ENCODE results near the gene FRMD6. TPM values are rescaled to one million over a fixed set of nuclear protein-coding genes. Genes with fewer than 3 reads are reported as not detected.

Gene FRMD6
- total RNA-seq, 1 donor from 2014 or later: 10.0 TPM

- no peaks in the 10 kb centered on the region for H3K36me3 ChIP-seq
- DNase-seq: peak; percentile 47
- peaks cover 25% of the 10 kb centered on the region for H3K4me1 ChIP-seq
- H3K27ac ChIP-seq: peak overlapping the region; percentile 96
- H3K4me3 ChIP-seq: peak overlapping the region; percentile 79
- TF ChIP-seq, protein P1, sequence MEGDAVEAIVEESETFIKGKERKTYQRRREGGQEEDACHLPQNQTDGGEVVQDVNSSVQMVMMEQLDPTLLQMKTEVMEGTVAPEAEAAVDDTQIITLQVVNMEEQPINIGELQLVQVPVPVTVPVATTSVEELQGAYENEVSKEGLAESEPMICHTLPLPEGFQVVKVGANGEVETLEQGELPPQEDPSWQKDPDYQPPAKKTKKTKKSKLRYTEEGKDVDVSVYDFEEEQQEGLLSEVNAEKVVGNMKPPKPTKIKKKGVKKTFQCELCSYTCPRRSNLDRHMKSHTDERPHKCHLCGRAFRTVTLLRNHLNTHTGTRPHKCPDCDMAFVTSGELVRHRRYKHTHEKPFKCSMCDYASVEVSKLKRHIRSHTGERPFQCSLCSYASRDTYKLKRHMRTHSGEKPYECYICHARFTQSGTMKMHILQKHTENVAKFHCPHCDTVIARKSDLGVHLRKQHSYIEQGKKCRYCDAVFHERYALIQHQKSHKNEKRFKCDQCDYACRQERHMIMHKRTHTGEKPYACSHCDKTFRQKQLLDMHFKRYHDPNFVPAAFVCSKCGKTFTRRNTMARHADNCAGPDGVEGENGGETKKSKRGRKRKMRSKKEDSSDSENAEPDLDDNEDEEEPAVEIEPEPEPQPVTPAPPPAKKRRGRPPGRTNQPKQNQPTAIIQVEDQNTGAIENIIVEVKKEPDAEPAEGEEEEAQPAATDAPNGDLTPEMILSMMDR (IDR thresholded peaks at IDR 0.05): no peak
- no peak for ATAC-seq
- H3K9me3 ChIP-seq: no peaks in the 10 kb centered on the region
- no peaks in the 10 kb centered on the region for H3K27me3 ChIP-seq (ENCODE audit: low read depth)
- intact Hi-C loops (cut with DNase I): no loop called here
Observed at GRCh38 chr14:51650716-51651387, 858 bp upstream of the FRMD6 start.

DNA sequence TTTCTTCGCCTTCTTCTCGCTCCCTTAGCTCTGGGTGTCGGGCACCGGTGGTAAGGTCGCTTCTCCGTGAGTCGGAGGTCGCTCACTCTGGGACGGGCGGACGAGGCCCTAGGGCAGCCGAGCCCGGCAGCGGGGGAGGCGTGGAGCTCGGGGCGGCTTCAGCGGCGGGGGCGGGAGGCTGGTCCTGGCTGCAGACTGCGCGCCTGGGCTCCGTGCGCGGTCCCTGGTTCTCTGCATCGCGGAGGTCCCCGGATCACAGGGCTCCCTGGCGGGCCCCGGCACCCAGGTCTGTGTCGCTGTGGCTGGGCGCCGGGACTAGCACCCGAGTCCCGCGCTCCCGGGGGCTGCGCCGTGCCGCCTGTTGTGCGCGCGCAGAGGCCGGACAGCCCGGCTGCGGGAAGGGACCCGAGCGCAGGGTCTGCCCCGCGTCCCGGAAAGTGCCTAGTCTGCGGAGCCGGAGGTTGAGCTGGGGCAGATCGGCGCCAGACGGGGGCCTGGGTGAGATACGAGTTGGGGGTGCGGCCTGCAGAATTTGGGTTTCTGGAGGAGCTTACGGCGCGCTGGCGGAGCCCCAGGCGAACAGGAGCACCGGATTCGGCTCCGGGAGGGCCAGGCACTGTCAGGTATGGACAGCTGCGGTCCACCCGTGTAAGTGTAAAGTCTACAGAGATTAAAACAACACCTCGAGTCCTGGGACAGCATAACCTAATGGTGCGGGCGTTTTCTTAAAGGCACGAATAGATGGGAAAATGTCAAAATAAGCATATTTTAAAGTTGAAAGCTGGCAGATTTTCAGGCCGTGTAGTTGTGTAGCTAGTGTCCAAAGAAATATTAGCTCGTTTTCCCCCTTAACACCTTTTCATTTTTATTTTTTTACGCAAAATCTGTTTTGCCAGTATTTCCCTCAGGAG, 713 bp downstream of the FRMD6 start:
- Histone ChIP-seq H3K4me3 (peak overlapping the region; percentile 79), H3K27ac (peak overlapping the region; percentile 96), H3K36me3 (no peaks in the 10 kb centered on the region), H3K4me1 (peaks cover 25% of the 10 kb centered on the region), H3K9me3 (no peaks in the 10 kb centered on the region), H3K27me3 (ENCODE audit: low read depth) (no peaks in the 10 kb centered on the region)
- ATAC-seq (peak; percentile 71 to 72), DNase-seq (peak; percentile 58)
- intact Hi-C loops (cut with DNase I): no loop called here
- TF ChIP-seq, protein P1 (IDR thresholded peaks at IDR 0.05): no peak

DNA sequence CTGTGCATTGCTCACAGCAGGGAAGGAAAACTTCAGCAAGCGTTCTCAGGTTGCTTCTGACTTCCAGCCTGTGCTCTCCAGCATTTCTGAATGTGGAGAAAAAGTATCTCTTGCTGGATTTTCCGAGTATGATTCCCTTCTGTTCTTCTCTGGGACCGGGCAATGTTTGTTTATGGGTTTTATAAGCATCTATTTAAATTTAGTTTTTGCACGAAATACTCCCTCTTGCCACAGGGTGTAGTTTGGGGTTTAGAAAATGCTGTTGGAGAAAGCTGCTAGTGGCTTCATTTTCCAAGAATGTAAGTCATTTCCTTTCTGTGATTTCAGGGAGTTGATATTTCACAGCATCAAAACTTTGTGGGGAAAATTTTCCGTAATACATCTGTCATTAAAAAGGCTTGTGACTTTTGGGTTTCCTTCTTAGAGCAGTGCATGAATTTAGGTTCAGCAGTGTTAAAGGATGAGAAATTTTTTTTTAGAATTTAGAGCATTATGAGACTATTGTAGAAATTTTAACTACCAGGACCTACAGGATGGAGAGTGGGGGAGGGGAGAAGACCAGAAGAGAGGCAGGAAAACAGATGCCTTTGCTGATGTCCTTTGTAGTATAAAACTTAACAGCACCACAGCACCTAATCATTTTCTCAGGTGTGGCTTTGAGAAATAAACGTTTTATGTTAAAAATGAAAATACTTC, 1.5 kb downstream of the FRMD6 start:
- H3K27ac ChIP-seq: peak overlapping the region; percentile 96
- TF ChIP-seq, protein P1 (IDR thresholded peaks at IDR 0.05): peak; percentile 12
- H3K36me3 ChIP-seq: no peaks in the 10 kb centered on the region
- DNase-seq (no peak), ATAC-seq (no peak)
- intact Hi-C loops (cut with DNase I): no loop called here
- H3K9me3 ChIP-seq: no peaks in the 10 kb centered on the region
- H3K27me3 ChIP-seq (ENCODE audit: low read depth): no peaks in the 10 kb centered on the region
- H3K4me1 ChIP-seq: peaks cover 25% of the 10 kb centered on the region
- peak overlapping the region; percentile 79 for H3K4me3 ChIP-seq

DNA sequence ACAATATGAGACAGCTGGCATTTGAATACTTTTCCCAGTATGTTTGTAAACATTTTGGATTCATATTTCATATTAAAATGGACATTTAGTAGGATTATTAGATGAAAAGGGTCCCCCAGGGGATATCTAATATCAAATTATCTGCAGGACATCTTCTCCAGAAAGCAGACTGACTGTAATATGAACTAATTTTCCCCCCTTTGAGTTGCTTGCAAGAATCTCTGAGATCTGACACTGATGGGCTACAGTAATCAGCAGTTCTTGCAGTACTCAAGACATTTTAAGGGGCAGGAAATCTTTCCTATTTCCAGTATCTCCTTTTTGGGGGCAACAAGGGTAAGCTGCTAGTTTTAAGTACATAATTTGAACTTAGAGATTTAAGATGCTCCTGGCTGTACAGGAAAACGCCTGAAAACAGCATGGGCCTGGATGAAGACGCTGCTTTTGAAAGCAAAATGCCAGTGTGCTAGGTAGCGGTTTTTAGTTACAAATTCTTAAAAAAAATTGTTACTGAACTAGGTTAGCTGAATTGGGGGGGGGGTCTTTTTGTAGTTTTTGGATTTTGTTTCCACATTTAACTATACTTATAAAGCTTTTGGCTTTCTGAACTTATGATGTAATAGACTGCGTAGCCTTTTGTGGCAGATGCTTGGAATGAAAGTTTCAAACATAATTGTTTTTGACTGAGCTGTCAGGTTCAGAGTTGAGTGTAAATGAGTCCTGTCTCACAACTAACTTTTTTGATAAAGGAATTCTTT, 2.2 kb downstream of the FRMD6 start:
- intact Hi-C loops (cut with DNase I): no loop called here
- peak overlapping the region; percentile 79 for H3K4me3 ChIP-seq
- DNase-seq: no peak

More for the DNA sequence above, 2.2 kb downstream of the FRMD6 start:
- no peaks in the 10 kb centered on the region for H3K9me3 ChIP-seq
- H3K36me3 ChIP-seq: no peaks in the 10 kb centered on the region
- TF ChIP-seq, protein P1 (IDR thresholded peaks at IDR 0.05): no peak
- H3K4me1 ChIP-seq: peaks cover 25% of the 10 kb centered on the region
- no peak for ATAC-seq
- no peaks in the 10 kb centered on the region for H3K27me3 ChIP-seq (ENCODE audit: low read depth)
- peak overlapping the region; percentile 22 for H3K27ac ChIP-seq

All from lower lobe of right lung (tissue), 2 donors.